DOHH2 (cell line): Measurements from ENCODE around the gene DCTN3.

ENCODE experiments used
- H3F3A ChIP-seq: fragments of 200-600 bp; sonication (generic), shearing (Covaris generic); 2 replicates; pipeline ENCODE4 v1.6.0; 2016; ENCODE audit warnings: antibody characterized with exemption, mild to moderate bottlenecking; ENCODE audit not compliant: control insufficient read depth, insufficient read depth
- H3K27ac ChIP-seq: fragments of 200-600 bp; sonication (generic); 2 replicates; pipeline ENCODE4 v1.5.1; 2014; ENCODE audit warnings: low read depth, mild to moderate bottlenecking, low read length, moderate library complexity
- H3K27me3 ChIP-seq: fragments of 200-600 bp; sonication (generic); 2 replicates; pipeline ENCODE4 v1.6.1; 2014; ENCODE audit warnings: mild to moderate bottlenecking, low read length, mixed read lengths; ENCODE audit not compliant: control insufficient read depth
- H3K36me3 ChIP-seq: fragments of 200-600 bp; sonication (generic); 2 replicates; pipeline ENCODE4 v1.6.1; 2014; ENCODE audit warnings: mild to moderate bottlenecking, low read length, moderate library complexity, mixed read lengths; ENCODE audit not compliant: control insufficient read depth
- H3K4me1 ChIP-seq: fragments of 200-600 bp; sonication (generic); 2 replicates; pipeline ENCODE4 v1.6.1; 2014; ENCODE audit warnings: mild to moderate bottlenecking, low read length, mixed read lengths; ENCODE audit not compliant: control insufficient read depth
- H3K4me2 ChIP-seq: fragments of 200-600 bp; sonication (generic); 2 replicates; pipeline ENCODE4 v1.6.0; 2014; ENCODE audit warnings: mild to moderate bottlenecking, low read length, moderate library complexity
- H3K4me3 ChIP-seq: fragments of 200-600 bp; sonication (generic); 2 replicates; pipeline ENCODE4 v1.5.1; 2014; ENCODE audit warnings: mild to moderate bottlenecking, low read length, mixed read lengths
- H3K79me2 ChIP-seq: fragments of 200-600 bp; sonication (generic); 2 replicates; pipeline ENCODE4 v1.6.1; 2014; ENCODE audit warnings: mild to moderate bottlenecking, low read length, mixed read lengths; ENCODE audit not compliant: control insufficient read depth
- H3K9me2 ChIP-seq: fragments of 200-600 bp; sonication (generic); replicated peaks from 2 replicates; pipeline ENCODE4 v1.6.1; 2014; ENCODE audit warnings: mild to moderate bottlenecking, low read length, mixed read lengths; ENCODE audit not compliant: control insufficient read depth
- H3K9me3 ChIP-seq: fragments of 200-600 bp; sonication (generic); 2 replicates; pipeline ENCODE4 v1.6.1; 2014; ENCODE audit warnings: antibody characterized with exemption, low read length, mixed read lengths; ENCODE audit not compliant: control insufficient read depth, insufficient read depth
- H4K20me1 ChIP-seq: fragments of 200-600 bp; sonication (generic); 2 replicates; pipeline ENCODE4 v1.6.0; 2014; ENCODE audit warnings: low read depth, mild to moderate bottlenecking, antibody characterized with exemption, low read length, moderate library complexity; ENCODE audit not compliant: control insufficient read depth, insufficient read depth
- CTCF ChIP-seq: fragments of 200-600 bp; sonication (generic); IDR thresholded peaks from one replicate; pipeline ENCODE4 v1.5.1; 2014; ENCODE audit warnings: antibody characterized with exemption, mild to moderate bottlenecking, low read depth, low read length; ENCODE audit not compliant: poor library complexity, severe bottlenecking
- EZH2phosphoT487 ChIP-seq: fragments of 200-600 bp; sonication (generic); IDR thresholded peaks from 2 replicates; pipeline ENCODE4 v1.6.1; 2017; ENCODE audit warnings: borderline replicate concordance, mild to moderate bottlenecking, antibody characterized with exemption, low read length, moderate library complexity, mixed read lengths

Gene DCTN3

GRCh38 chr9:34624475-34625185 lies 4.3 kb upstream of the DCTN3 start:
- Histone ChIP-seq H3K79me2 (peaks cover 4% of the 10 kb centered on the region), H3F3A (no peaks in the 10 kb centered on the region), H3K4me2 (no peak overlapping the region), H3K4me1 (peaks cover 22% of the 10 kb centered on the region), H3K4me3 (no peak overlapping the region), H3K36me3 (no peaks in the 10 kb centered on the region), H3K27ac (no peak overlapping the region), H3K9me2 (no peaks in the 10 kb centered on the region), H3K9me3 (no peaks in the 10 kb centered on the region; the same call in 1 of the 2 replicates), H3K27me3 (peaks cover 58% of the 10 kb centered on the region), H4K20me1 (no peaks in the 10 kb centered on the region)
- TF ChIP-seq EZH2phosphoT487 (no peak), CTCF (no peak)

GRCh38 chr9:34623374-34624235 lies 3.3 kb upstream of the DCTN3 start:
- Histone ChIP-seq H3K9me3 (no peaks in the 10 kb centered on the region; the same call in 1 of the 2 replicates), H3K36me3 (no peaks in the 10 kb centered on the region), H3K9me2 (no peaks in the 10 kb centered on the region), H3K4me2 (no peak overlapping the region), H3K4me1 (peaks cover 21% of the 10 kb centered on the region), H4K20me1 (no peaks in the 10 kb centered on the region), H3K4me3 (no peak overlapping the region), H3K79me2 (peaks cover 8% of the 10 kb centered on the region), H3K27ac (no peak overlapping the region), H3F3A (no peaks in the 10 kb centered on the region), H3K27me3 (peaks cover 48% of the 10 kb centered on the region)
- no peak for TF ChIP-seq CTCF
- TF ChIP-seq EZH2phosphoT487, result no peak

GRCh38 chr9:34615132-34615531 lies 5.2 kb downstream of the DCTN3 start:
- Histone ChIP-seq H3K79me2 (peaks cover 25% of the 10 kb centered on the region), H3K4me1 (peaks cover 29% of the 10 kb centered on the region), H3K36me3 (peaks cover 29% of the 10 kb centered on the region), H3K4me3 (no peak overlapping the region), H3K9me2 (no peaks in the 10 kb centered on the region), H3K27me3 (no peaks in the 10 kb centered on the region), H3K27ac (no peak overlapping the region), H3K9me3 (no peaks in the 10 kb centered on the region), H3K4me2 (no peak overlapping the region), H4K20me1 (no peaks in the 10 kb centered on the region), H3F3A (no peaks in the 10 kb centered on the region)
- TF ChIP-seq EZH2phosphoT487, result no peak
